ENCODE results near the gene C4orf36. TPM values are rescaled to one million over a fixed set of nuclear protein-coding genes. Genes with fewer than 3 reads are reported as not detected.

C4orf36 gene
- total and polyA plus RNA-seq, 2 donors (not counting 1 experiment from before 2014, with no cell fraction given), result 0.24 TPM; not detected in 1

- 64% methylated on average over 4 of the region's 4 CpGs for WGBS (ENCODE audit: insufficient coverage)
- H3K4me2 ChIP-seq (replicated peaks; ENCODE audit: low read depth, low read length, poor library complexity, severe bottlenecking), result no peak overlapping the region
- H3K27me3 ChIP-seq (replicated peaks in 1 of 4; ENCODE audit: control extremely low read depth in 1 of 4, control insufficient read depth in 3 of 4, insufficient read depth in 4 of 4, low read length in 3 of 4), result no peaks in the 10 kb centered on the region
- POLR2A ChIA-PET, result no interaction called here
- Mint-ChIP-seq H3K27ac (no peak overlapping the region), H3K9me3 (ENCODE audit: insufficient read depth) (no peaks in the 10 kb centered on the region), H3K4me3 (no peak overlapping the region), H3K27me3 (peaks cover 3% of the 10 kb centered on the region), H3K4me1 (no peaks in the 10 kb centered on the region)
- intact Hi-C loops (cut with micrococcal nuclease), result no loop called here
- no peak overlapping the region for H2AFZ ChIP-seq (ENCODE audit: insufficient read depth, low read depth, low read length, poor library complexity, severe bottlenecking)
- H3K27ac ChIP-seq (ENCODE audit: low read length in 2 of 2), result no peak overlapping the region
- no peaks in the 10 kb centered on the region for H3K9me3 ChIP-seq (ENCODE audit: control extremely low read depth in 1 of 3, control insufficient read depth in 2 of 3, insufficient read depth in 1 of 3, low read length in 2 of 3)
- no peak for TF ChIP-seq CTCF (IDR thresholded peaks at IDR 0.05)
- TF ChIP-seq EZH2 (IDR thresholded peaks at IDR 0.05; ENCODE audit: borderline replicate concordance, insufficient read depth, low read depth, low read length, poor library complexity, severe bottlenecking), result no peak
- DNase-seq (no peak), ATAC-seq (ENCODE audit: low read depth) (no peak)
- H3K9ac ChIP-seq (ENCODE audit: low read length), result no peak overlapping the region
- no peaks in the 10 kb centered on the region for H4K20me1 ChIP-seq (ENCODE audit: control insufficient read depth, insufficient read depth, low read length, poor library complexity, severe bottlenecking)
- no peaks in the 10 kb centered on the region for H3K36me3 ChIP-seq (replicated peaks in 1 of 2; ENCODE audit: control extremely low read depth in 1 of 2, control insufficient read depth in 1 of 2, extremely low read depth in 1 of 2, insufficient read depth in 2 of 2, low read length in 1 of 2)
- H3K4me1 ChIP-seq (ENCODE audit: control insufficient read depth in 2 of 2, insufficient read depth in 2 of 2, low read length in 2 of 2), result no peaks in the 10 kb centered on the region
- CTCF ChIA-PET, result no interaction called here
- H3K4me3 ChIP-seq (ENCODE audit: control extremely low read depth in 1 of 5, extremely low read depth in 1 of 5, insufficient read depth in 1 of 5, low read depth in 2 of 5, low read length in 4 of 5), result no peak overlapping the region
- H3K79me2 ChIP-seq (ENCODE audit: control insufficient read depth, insufficient read depth, low read length), result no peaks in the 10 kb centered on the region
Measured at GRCh38 chr4:86847571-86847970, 44.7 kb downstream of the C4orf36 start.

- no peak overlapping the region for H3K4me3 Mint-ChIP-seq
- no peak overlapping the region for H3K4me2 ChIP-seq (replicated peaks; ENCODE audit: low read depth, low read length, poor library complexity, severe bottlenecking)
- no peak overlapping the region for H3K4me3 ChIP-seq (ENCODE audit: control extremely low read depth in 1 of 5, extremely low read depth in 1 of 5, insufficient read depth in 1 of 5, low read depth in 2 of 5, low read length in 4 of 5)
- no peak overlapping the region for H3K27ac ChIP-seq (ENCODE audit: low read length in 2 of 2)
- H3K36me3 ChIP-seq (replicated peaks in 1 of 2; ENCODE audit: control extremely low read depth in 1 of 2, control insufficient read depth in 1 of 2, extremely low read depth in 1 of 2, insufficient read depth in 2 of 2, low read length in 1 of 2), result no peaks in the 10 kb centered on the region
- DNase-seq, result no peak
- H3K27ac Mint-ChIP-seq, result no peak overlapping the region
- H4K20me1 ChIP-seq (ENCODE audit: control insufficient read depth, insufficient read depth, low read length, poor library complexity, severe bottlenecking), result no peaks in the 10 kb centered on the region
- no peak overlapping the region for H2AFZ ChIP-seq (ENCODE audit: insufficient read depth, low read depth, low read length, poor library complexity, severe bottlenecking)
- H3K27me3 ChIP-seq (replicated peaks in 1 of 4; ENCODE audit: control extremely low read depth in 1 of 4, control insufficient read depth in 3 of 4, insufficient read depth in 4 of 4, low read length in 3 of 4), result no peaks in the 10 kb centered on the region
- H3K27me3 Mint-ChIP-seq, result peaks cover 3% of the 10 kb centered on the region
- no peaks in the 10 kb centered on the region for H3K9me3 Mint-ChIP-seq (ENCODE audit: insufficient read depth)
- no peak overlapping the region for H3K9ac ChIP-seq (ENCODE audit: low read length)
- no peaks in the 10 kb centered on the region for H3K9me3 ChIP-seq (ENCODE audit: control extremely low read depth in 1 of 3, control insufficient read depth in 2 of 3, insufficient read depth in 1 of 3, low read length in 2 of 3)
- POLR2A ChIA-PET, result no interaction called here
- intact Hi-C loops (cut with micrococcal nuclease), result no loop called here
- no peak for ATAC-seq (ENCODE audit: low read depth)
- no peak for TF ChIP-seq CTCF (IDR thresholded peaks at IDR 0.05)
- TF ChIP-seq EZH2 (IDR thresholded peaks at IDR 0.05; ENCODE audit: borderline replicate concordance, insufficient read depth, low read depth, low read length, poor library complexity, severe bottlenecking), result no peak
- H3K4me1 Mint-ChIP-seq, result no peaks in the 10 kb centered on the region
- CTCF ChIA-PET, result no interaction called here
- no peaks in the 10 kb centered on the region for H3K4me1 ChIP-seq (ENCODE audit: control insufficient read depth in 2 of 2, insufficient read depth in 2 of 2, low read length in 2 of 2)
- H3K79me2 ChIP-seq (ENCODE audit: control insufficient read depth, insufficient read depth, low read length), result no peaks in the 10 kb centered on the region
Measured at GRCh38 chr4:86846921-86847320, 45.3 kb downstream of the C4orf36 start.
